Neuronal stem cell (in vitro differentiated cells): ENCODE results near the gene TAOK1.
"Not testable (repeated sequence)": the region's sequence is repeated elsewhere in the genome, so short reads cannot be mapped to it uniquely, and the experiment has no call there.

ENCODE experiments used
- DNase-seq: peaks from one replicate; pipeline ENCODE4 v3.0.0-alpha.2; 2013; ENCODE audit warnings: low spot score
- H2AFZ ChIP-seq: one replicate; pipeline ENCODE4 v1.6.1; 2013; ENCODE audit warnings: mild to moderate bottlenecking, low read length, inconsistent platforms
- H2AK5ac ChIP-seq: 2 replicates; pipeline ENCODE4 v1.6.1; 2013; ENCODE audit warnings: low read depth, mild to moderate bottlenecking, inconsistent platforms, low read length, moderate library complexity, mixed read lengths
- H2BK120ac ChIP-seq: 2 replicates; pipeline ENCODE4 v1.6.1; 2013; ENCODE audit warnings: low read depth, mild to moderate bottlenecking, inconsistent platforms, low read length, moderate library complexity, mixed read lengths
- H2BK12ac ChIP-seq: one replicate; pipeline ENCODE4 v1.6.1; 2013; ENCODE audit warnings: low read length, inconsistent platforms
- H2BK15ac ChIP-seq: 2 replicates; pipeline ENCODE4 v1.6.1; 2013; ENCODE audit warnings: mild to moderate bottlenecking, low read length, inconsistent platforms, mixed read lengths
- H2BK5ac ChIP-seq: one replicate; pipeline ENCODE4 v1.6.1; 2013; ENCODE audit warnings: inconsistent platforms, mild to moderate bottlenecking, low read length, moderate library complexity
- H3K14ac ChIP-seq: one replicate; pipeline ENCODE4 v1.6.1; 2013; ENCODE audit warnings: low read length, inconsistent platforms
- H3K18ac ChIP-seq: 2 replicates; pipeline ENCODE4 v1.6.1; 2013; ENCODE audit warnings: low read length, inconsistent platforms
- H3K23ac ChIP-seq: 2 replicates; pipeline ENCODE4 v1.6.1; 2013; ENCODE audit warnings: low read depth, mild to moderate bottlenecking, mixed read lengths, low read length, inconsistent platforms; ENCODE audit not compliant: poor library complexity
- H3K27ac ChIP-seq: replicated peaks from 3 replicates; pipeline ENCODE4 v1.5.1; 2013; ENCODE audit warnings: low read length, inconsistent platforms
- H3K27me3 ChIP-seq, 3 experiments: 2 replicates each; pipeline ENCODE4 v1.6.1; 2013; ENCODE audit warnings: low read length in 3 of 3, mild to moderate bottlenecking in 2 of 3, inconsistent platforms in 1 of 3, low read depth in 1 of 3, mixed read lengths in 1 of 3, moderate library complexity in 1 of 3; ENCODE audit not compliant: control insufficient read depth in 3 of 3, insufficient read depth in 3 of 3
- H3K36me3 ChIP-seq, 2 donors: replicated peaks in 1 of 2; 2 replicates each; pipeline ENCODE4 v1.6.1; 2013; ENCODE audit warnings: low read length in 2 of 2; ENCODE audit not compliant: control insufficient read depth in 2 of 2, insufficient read depth in 2 of 2
- H3K4ac ChIP-seq: 2 replicates; pipeline ENCODE4 v1.6.1; 2013; ENCODE audit warnings: inconsistent platforms, mild to moderate bottlenecking, low read length, moderate library complexity
- H3K4me1 ChIP-seq, 2 donors: 1 replicate in 1 of 2; 2 replicates in 1 of 2; pipeline ENCODE4 v1.6.1; 2013; ENCODE audit warnings: low read length in 2 of 2, low read depth in 1 of 2; ENCODE audit not compliant: control insufficient read depth in 2 of 2, insufficient read depth in 1 of 2
- H3K4me2 ChIP-seq: one replicate; pipeline ENCODE4 v1.6.1; 2013; ENCODE audit warnings: mild to moderate bottlenecking, low read length, inconsistent platforms; ENCODE audit not compliant: insufficient read depth, poor library complexity, severe bottlenecking
- H3K4me3 ChIP-seq, 2 donors: 2 replicates each; pipeline ENCODE4 v1.5.1; 2013; ENCODE audit warnings: low read length in 2 of 2, mild to moderate bottlenecking in 2 of 2, inconsistent platforms in 1 of 2, moderate library complexity in 1 of 2
- H3K79me1 ChIP-seq: one replicate; pipeline ENCODE4 v1.6.1; 2013; ENCODE audit warnings: low read depth, mild to moderate bottlenecking, inconsistent platforms, low read length, moderate library complexity
- H3K9ac ChIP-seq: one replicate; pipeline ENCODE4 v1.6.1; 2013; ENCODE audit warnings: mild to moderate bottlenecking, low read depth, low read length, inconsistent platforms; ENCODE audit not compliant: poor library complexity
- H3K9me3 ChIP-seq, 2 donors: replicated peaks in 1 of 2; 2 replicates each; pipeline versions ENCODE3 to v1.6.1; 2013; ENCODE audit warnings: low read length in 2 of 2, mild to moderate bottlenecking in 2 of 2, inconsistent platforms in 1 of 2, low read depth in 1 of 2, mixed read lengths in 1 of 2, moderate library complexity in 1 of 2; ENCODE audit not compliant: control insufficient read depth in 2 of 2, insufficient read depth in 1 of 2
- H4K8ac ChIP-seq: one replicate; pipeline ENCODE4 v1.6.1; 2013; ENCODE audit warnings: low read depth, mild to moderate bottlenecking, inconsistent platforms, low read length, moderate library complexity
- H4K91ac ChIP-seq: one replicate; pipeline ENCODE4 v1.6.1; 2013; ENCODE audit warnings: low read length, low read depth, mild to moderate bottlenecking, inconsistent platforms; ENCODE audit not compliant: poor library complexity
- WGBS, 2 donors: extraction: QIAGEN DNeasy Blood & Tissue Kit; methylation state at CpG; one replicate each; pipeline ENCODE4 v1.1.7; 2013; ENCODE audit warnings: missing lambda C conversion rate in 2 of 2, mixed read lengths in 1 of 2; ENCODE audit not compliant: insufficient read length in 2 of 2, insufficient replicate concordance in 1 of 2; ENCODE audit errors: extremely low coverage in 2 of 2; 5-methylcytosine and 5-hydroxymethylcytosine counted together

Gene TAOK1

DNA sequence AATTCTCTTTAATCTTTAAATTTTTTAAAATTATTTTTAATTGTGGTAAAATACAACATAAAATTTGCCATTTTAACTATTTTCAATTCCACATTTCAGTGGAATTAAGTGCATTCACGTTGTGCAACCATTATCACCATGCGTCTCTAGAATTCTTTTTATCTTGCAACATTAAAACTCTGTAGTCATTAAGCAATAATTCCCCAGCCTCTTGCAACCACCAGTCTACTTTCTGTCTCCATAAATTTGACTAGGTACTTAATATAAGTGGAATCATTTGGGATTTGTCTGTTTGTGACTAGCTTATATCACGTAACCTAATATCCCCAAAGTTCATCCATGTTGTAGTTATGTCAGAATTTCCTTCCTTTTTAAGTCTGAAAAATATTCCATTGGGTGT, 79.1 kb downstream of the TAOK1 start:
- Histone ChIP-seq H3K27me3 (no peaks in the 10 kb centered on the region), H2BK15ac (no peak overlapping the region), H3K4me1 (peaks cover 0 to 3% of the 10 kb centered on the region in 2 donors), H4K8ac (no peak overlapping the region), H2BK5ac (no peak overlapping the region), H3K27ac (no peak overlapping the region), H3K4me3 (no peak overlapping the region), H4K91ac (no peak overlapping the region), H3K79me1 (no peaks in the 10 kb centered on the region), H3K23ac (no peak overlapping the region), H2AK5ac (no peak overlapping the region), H3K4ac (no peak overlapping the region), H3K9me3 (peaks cover 0 to 2% of the 10 kb centered on the region in 2 donors), H3K36me3 (peaks cover 12 to 89% of the 10 kb centered on the region in 2 donors), H2AFZ (no peak overlapping the region), H2BK120ac (no peak overlapping the region), H2BK12ac (no peak overlapping the region), H3K9ac (no peak overlapping the region), H3K18ac (no peak overlapping the region), H3K4me2 (no peak overlapping the region), H3K14ac (no peak overlapping the region)
- WGBS, 2 donors = no CpG with 5 or more reads among the region's 3 CpGs
- DNase-seq = no peak

DNA sequence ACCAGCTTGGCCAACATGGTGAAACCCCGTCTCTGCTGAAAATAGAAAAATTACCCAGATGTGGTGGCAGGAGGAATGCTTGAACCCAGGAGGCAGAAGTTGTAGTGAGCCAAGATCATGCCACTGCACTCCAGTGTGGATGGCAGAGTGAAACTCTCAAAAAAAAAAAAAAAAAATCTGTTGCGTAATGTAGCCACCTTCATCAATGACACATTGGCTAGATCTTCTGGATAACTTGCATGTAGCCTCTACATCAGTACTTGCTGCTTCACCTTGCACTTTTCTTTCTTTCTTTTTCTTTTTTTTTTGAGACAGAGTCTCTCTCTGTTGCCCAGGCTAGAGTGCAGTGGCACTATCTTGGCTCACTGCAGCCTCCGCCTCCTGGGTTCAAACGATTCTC, 83.3 kb downstream of the TAOK1 start:
- not testable (repeated sequence) for H3K9me3 ChIP-seq, H2BK12ac ChIP-seq, H3K4me3 ChIP-seq, H2AFZ ChIP-seq, H3K27me3 ChIP-seq, H2AK5ac ChIP-seq, H2BK120ac ChIP-seq, DNase-seq, H3K14ac ChIP-seq, H3K27ac ChIP-seq, H2BK5ac ChIP-seq, H3K23ac ChIP-seq, H4K91ac ChIP-seq, H3K4me2 ChIP-seq, H3K18ac ChIP-seq, H3K9ac ChIP-seq, H2BK15ac ChIP-seq, H3K4ac ChIP-seq, H4K8ac ChIP-seq, H3K79me1 ChIP-seq, H3K4me1 ChIP-seq
- WGBS, 2 donors = no CpG with 5 or more reads among the region's 4 CpGs
- peaks cover 9 to 92% of the 10 kb centered on the region in 2 donors for H3K36me3 ChIP-seq

GRCh38 chr17:29474297-29474696, 84.1 kb downstream of the TAOK1 start:
- no peak overlapping the region for H3K9ac ChIP-seq
- no peak overlapping the region for H3K14ac ChIP-seq
- peaks cover 0 to 2% of the 10 kb centered on the region in 2 donors for H3K9me3 ChIP-seq
- no peaks in the 10 kb centered on the region for H3K27me3 ChIP-seq
- H2BK5ac ChIP-seq = no peak overlapping the region
- H3K79me1 ChIP-seq = no peaks in the 10 kb centered on the region
- no peak overlapping the region for H4K8ac ChIP-seq
- peaks cover 9 to 92% of the 10 kb centered on the region in 2 donors for H3K36me3 ChIP-seq
- H3K4me2 ChIP-seq = no peak overlapping the region
- H2AK5ac ChIP-seq = no peak overlapping the region
- H3K18ac ChIP-seq = no peak overlapping the region
- H2BK12ac ChIP-seq = no peak overlapping the region
- no peak overlapping the region for H3K27ac ChIP-seq
- no peak for DNase-seq
- no peak overlapping the region for H2BK120ac ChIP-seq
- WGBS, 2 donors = no CpG with 5 or more reads among the region's 1 CpG
- H2BK15ac ChIP-seq = no peak overlapping the region
- H3K4ac ChIP-seq = no peak overlapping the region
- H3K4me1 ChIP-seq = peaks cover 0 to 3% of the 10 kb centered on the region in 2 donors
- H3K4me3 ChIP-seq = no peak overlapping the region
- no peak overlapping the region for H3K23ac ChIP-seq
- H2AFZ ChIP-seq = no peak overlapping the region
- no peak overlapping the region for H4K91ac ChIP-seq

GRCh38 chr17:29475891-29476290, 85.7 kb downstream of the TAOK1 start:
- H2BK15ac ChIP-seq = no peak overlapping the region
- no peak overlapping the region for H3K23ac ChIP-seq
- no peak overlapping the region for H3K4ac ChIP-seq
- no peak overlapping the region for H2BK12ac ChIP-seq
- H3K79me1 ChIP-seq = no peaks in the 10 kb centered on the region
- DNase-seq = no peak
- H3K4me3 ChIP-seq = no peak overlapping the region
- H3K9ac ChIP-seq = no peak overlapping the region
- no CpG with 5 or more reads among the region's 2 CpGs for WGBS, 2 donors
- no peak overlapping the region for H4K8ac ChIP-seq
- H2AFZ ChIP-seq = no peak overlapping the region
- peaks cover 12 to 90% of the 10 kb centered on the region in 2 donors for H3K36me3 ChIP-seq
- H3K4me2 ChIP-seq = no peak overlapping the region
- peaks cover 0 to 3% of the 10 kb centered on the region in 2 donors for H3K4me1 ChIP-seq
- no peaks in the 10 kb centered on the region for H3K27me3 ChIP-seq
- H3K9me3 ChIP-seq = peaks cover 0 to 2% of the 10 kb centered on the region in 2 donors
- H4K91ac ChIP-seq = no peak overlapping the region
- no peak overlapping the region for H3K27ac ChIP-seq
- no peak overlapping the region for H2AK5ac ChIP-seq
- H2BK5ac ChIP-seq = no peak overlapping the region
- no peak overlapping the region for H2BK120ac ChIP-seq
- H3K14ac ChIP-seq = no peak overlapping the region
- no peak overlapping the region for H3K18ac ChIP-seq
